Heart left ventricle (tissue), 13 donors: Measurements from ENCODE around the gene B4GALNT4.

Experiments used
- CTCF ChIP-seq, 12 donors: fragments of 200-600 bp; sonication (generic) in 4 of 12; IDR thresholded peaks; one replicate each; pipeline versions ENCODE4 v1.5.0 to v1.8.0; 2018 to 2022; ENCODE audit warnings: antibody characterized with exemption in 12 of 12, mild to moderate bottlenecking in 5 of 12
- POLR2A ChIP-seq, 2 donors: fragments of 450-650 bp; IDR thresholded peaks; one replicate each; pipeline ENCODE4 v1.6.1; 2017; ENCODE audit warnings: antibody characterized with exemption in 2 of 2, mild to moderate bottlenecking in 2 of 2, moderate library complexity in 2 of 2
- donor health status: ischemic (EF 13 %, LVEDD 7.1; RV severe dilation, severe dysfunction).
- donor health status: DM: no; HTN: yes; CAD: no.
- donor health status: DM: no; HTN: no; CAD: no.
- donor health status: ischemic (EF 25% LVEDD 6.9; RV normal size, moderate dysfunction).
- donor health status: ischemic (EF 25% LVEDD 5.7; RV mildly dilated, moderate dysfunction).
- donor health status: ischemic (EF 35%, LVEDD 5.7; RV mildly dilated, moderate dysfunction).
- donor health status: nonischemic (EF 11% LVEDD 7.7; RV severe dilation, severe dysfunction).
- donor health status: DM: yes; HTN: yes; CAD: no.
- donor health status: PGD.
- donor health status: ischemic (EF 29% LVEDD 5.4; RV normal size, mild dysfunction).
- donor health status: nonischemic (EF 23%, LVEDD 6.1; RV moderate dilation, normal function).

GRCh38 chr11:409008-409599, 39.8 kb downstream of the B4GALNT4 start:
- TF ChIP-seq POLR2A (IDR thresholded peaks at IDR 0.05) (no peak), CTCF (IDR thresholded peaks at IDR 0.05) (no peak)
